Measurements from ENCODE around the gene CLEC9A. TPM values are rescaled to one million over a fixed set of nuclear protein-coding genes. Genes with fewer than 3 reads are reported as not detected.

CLEC9A gene
- total RNA-seq, 2 experiments from 2014 or later = not detected

DNA sequence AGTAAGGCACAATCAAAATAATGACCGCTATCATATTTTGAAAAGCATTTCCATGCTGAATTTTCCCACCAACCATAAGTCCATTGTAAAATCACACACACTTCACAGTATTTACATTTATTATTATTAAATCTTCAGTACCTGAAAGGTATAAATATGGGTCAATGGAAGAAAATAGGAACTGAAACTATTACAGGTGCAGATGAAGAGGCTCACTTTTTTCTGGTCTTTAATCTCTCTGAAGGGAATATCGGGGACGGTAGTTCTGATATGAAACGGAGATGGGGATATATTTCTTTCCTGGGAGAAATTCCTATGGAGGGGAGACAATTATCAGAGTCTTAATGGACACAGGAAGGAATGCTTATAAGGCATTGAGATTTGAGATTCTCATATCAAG is 39.9 kb downstream of the CLEC9A start:
- ChIA-PET CTCF (no interaction called here), POLR2A (no interaction called here)
- H3K27me3 Mint-ChIP-seq = peaks cover 35% of the 10 kb centered on the region
- H3K4me1 Mint-ChIP-seq = peaks cover 3% of the 10 kb centered on the region
- H3K36me3 Mint-ChIP-seq (ENCODE audit: low read depth) = no peaks in the 10 kb centered on the region
- no peak overlapping the region for H3K4me3 Mint-ChIP-seq
- H3K9me3 Mint-ChIP-seq = no peaks in the 10 kb centered on the region
- DNase-seq = no peak
- H3K27ac Mint-ChIP-seq = no peak overlapping the region

DNA sequence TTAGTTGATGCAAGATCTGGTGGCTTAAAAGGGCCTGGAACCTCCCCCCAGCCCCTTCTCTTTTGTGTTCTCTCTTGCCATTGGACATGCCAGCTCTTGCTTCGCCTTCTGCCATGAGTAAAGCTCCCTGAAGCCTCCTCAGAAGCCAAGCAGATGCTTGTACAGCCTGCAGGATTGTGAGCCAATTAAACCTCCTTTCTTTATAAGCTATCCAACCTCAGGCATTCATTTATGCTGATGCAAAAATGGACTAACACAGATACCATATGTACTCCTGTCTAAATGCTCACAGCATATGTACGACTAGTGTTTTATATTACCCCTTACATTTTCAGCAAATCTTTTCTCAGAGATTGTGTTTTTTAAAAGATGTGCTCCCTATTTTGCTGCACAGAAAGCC is 41.6 kb downstream of the CLEC9A start:
- POLR2A ChIA-PET = no interaction called here
- CTCF ChIA-PET = interaction anchor here (0.7 kb wide), 1 partner anchor 12 kb away, joined by 4 read pairs; no protein-coding TSS in a partner anchor

GRCh38 chr12:10073261-10073660 is 42.8 kb downstream of the CLEC9A start:
- H3K9me3 Mint-ChIP-seq = no peaks in the 10 kb centered on the region
- DNase-seq = no peak
- no peak overlapping the region for H3K27ac Mint-ChIP-seq
- H3K4me3 Mint-ChIP-seq = no peak overlapping the region
- CTCF ChIA-PET = no interaction called here
- POLR2A ChIA-PET = no interaction called here
- H3K36me3 Mint-ChIP-seq (ENCODE audit: low read depth) = no peaks in the 10 kb centered on the region
- no peaks in the 10 kb centered on the region for H3K4me1 Mint-ChIP-seq
- peaks cover 30% of the 10 kb centered on the region for H3K27me3 Mint-ChIP-seq

More for the DNA sequence above, 41.6 kb downstream of the CLEC9A start:
- Mint-ChIP-seq H3K4me1 (no peaks in the 10 kb centered on the region), H3K27ac (no peak overlapping the region), H3K27me3 (peaks cover 33% of the 10 kb centered on the region), H3K4me3 (no peak overlapping the region), H3K36me3 (ENCODE audit: low read depth) (no peaks in the 10 kb centered on the region), H3K9me3 (no peaks in the 10 kb centered on the region)
- DNase-seq = no peak

- H3K27ac Mint-ChIP-seq = no peak overlapping the region
- H3K9me3 Mint-ChIP-seq = no peaks in the 10 kb centered on the region
- H3K36me3 Mint-ChIP-seq (ENCODE audit: low read depth) = no peaks in the 10 kb centered on the region
- CTCF ChIA-PET = no interaction called here
- H3K4me3 Mint-ChIP-seq = no peak overlapping the region
- POLR2A ChIA-PET = no interaction called here
- H3K4me1 Mint-ChIP-seq = no peaks in the 10 kb centered on the region
- peaks cover 25% of the 10 kb centered on the region for H3K27me3 Mint-ChIP-seq
- DNase-seq = no peak
Measured at GRCh38 chr12:10075451-10075850, 45.0 kb downstream of the CLEC9A start.

- H3K4me1 Mint-ChIP-seq = no peaks in the 10 kb centered on the region
- ChIA-PET CTCF (interaction anchor here (0.6 to 0.7 kb wide), 2 partner anchors 37 to 154 kb away, joined by 3 read pairs; no protein-coding TSS in a partner anchor), POLR2A (no interaction called here)
- DNase-seq = no peak
- H3K27me3 Mint-ChIP-seq = peaks cover 14% of the 10 kb centered on the region
- H3K27ac Mint-ChIP-seq = no peak overlapping the region
- H3K9me3 Mint-ChIP-seq = peaks cover 3% of the 10 kb centered on the region
- no peaks in the 10 kb centered on the region for H3K36me3 Mint-ChIP-seq (ENCODE audit: low read depth)
- H3K4me3 Mint-ChIP-seq = no peak overlapping the region
Measured at GRCh38 chr12:10082117-10082874, 51.8 kb downstream of the CLEC9A start.

GRCh38 chr12:10084733-10085132 is 54.3 kb downstream of the CLEC9A start:
- CTCF ChIA-PET = interaction anchor here (1.3 kb wide), 1 partner anchor 13 kb away, joined by 4 read pairs; no protein-coding TSS in a partner anchor
- H3K9me3 Mint-ChIP-seq = peaks cover 3% of the 10 kb centered on the region
- H3K4me3 Mint-ChIP-seq = no peak overlapping the region
- no peak overlapping the region for H3K27ac Mint-ChIP-seq
- POLR2A ChIA-PET = no interaction called here
- no peaks in the 10 kb centered on the region for H3K4me1 Mint-ChIP-seq
- peaks cover 11% of the 10 kb centered on the region for H3K27me3 Mint-ChIP-seq
- DNase-seq = no peak
- H3K36me3 Mint-ChIP-seq (ENCODE audit: low read depth) = no peaks in the 10 kb centered on the region

GRCh38 chr12:10086387-10086786 is 55.9 kb downstream of the CLEC9A start:
- POLR2A ChIA-PET = no interaction called here
- H3K4me3 Mint-ChIP-seq = no peak overlapping the region
- CTCF ChIA-PET = no interaction called here
- H3K27ac Mint-ChIP-seq = no peak overlapping the region
- H3K27me3 Mint-ChIP-seq = peaks cover 13% of the 10 kb centered on the region
- H3K4me1 Mint-ChIP-seq = peaks cover 3% of the 10 kb centered on the region
- peaks cover 3% of the 10 kb centered on the region for H3K9me3 Mint-ChIP-seq
- no peaks in the 10 kb centered on the region for H3K36me3 Mint-ChIP-seq (ENCODE audit: low read depth)
- no peak for DNase-seq

DNA sequence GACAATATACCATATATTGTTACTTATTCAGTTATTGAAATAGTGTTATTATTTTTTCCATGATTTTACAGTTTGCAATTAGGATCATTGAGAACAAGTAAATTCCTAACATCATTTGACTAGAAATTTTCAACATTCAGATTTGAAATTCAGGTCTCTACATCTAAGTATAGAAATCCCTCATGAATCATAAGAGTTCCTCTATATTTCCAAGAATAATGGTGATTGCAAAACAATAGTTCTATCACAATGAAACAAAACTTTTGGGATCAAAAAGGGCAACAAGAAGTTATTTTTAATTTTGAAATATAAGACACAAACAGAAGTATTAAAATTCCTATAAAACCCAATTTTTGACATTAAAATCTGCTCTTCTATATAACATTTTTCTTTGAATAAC is 57.5 kb downstream of the CLEC9A start:
- H3K36me3 Mint-ChIP-seq (ENCODE audit: low read depth) = no peaks in the 10 kb centered on the region
- H3K27ac Mint-ChIP-seq = no peak overlapping the region
- ChIA-PET POLR2A (no interaction called here), CTCF (no interaction called here)
- peaks cover 3% of the 10 kb centered on the region for H3K9me3 Mint-ChIP-seq
- H3K4me3 Mint-ChIP-seq = no peak overlapping the region
- no peak for DNase-seq
- peaks cover 13% of the 10 kb centered on the region for H3K27me3 Mint-ChIP-seq
- H3K4me1 Mint-ChIP-seq = peaks cover 3% of the 10 kb centered on the region

DNA sequence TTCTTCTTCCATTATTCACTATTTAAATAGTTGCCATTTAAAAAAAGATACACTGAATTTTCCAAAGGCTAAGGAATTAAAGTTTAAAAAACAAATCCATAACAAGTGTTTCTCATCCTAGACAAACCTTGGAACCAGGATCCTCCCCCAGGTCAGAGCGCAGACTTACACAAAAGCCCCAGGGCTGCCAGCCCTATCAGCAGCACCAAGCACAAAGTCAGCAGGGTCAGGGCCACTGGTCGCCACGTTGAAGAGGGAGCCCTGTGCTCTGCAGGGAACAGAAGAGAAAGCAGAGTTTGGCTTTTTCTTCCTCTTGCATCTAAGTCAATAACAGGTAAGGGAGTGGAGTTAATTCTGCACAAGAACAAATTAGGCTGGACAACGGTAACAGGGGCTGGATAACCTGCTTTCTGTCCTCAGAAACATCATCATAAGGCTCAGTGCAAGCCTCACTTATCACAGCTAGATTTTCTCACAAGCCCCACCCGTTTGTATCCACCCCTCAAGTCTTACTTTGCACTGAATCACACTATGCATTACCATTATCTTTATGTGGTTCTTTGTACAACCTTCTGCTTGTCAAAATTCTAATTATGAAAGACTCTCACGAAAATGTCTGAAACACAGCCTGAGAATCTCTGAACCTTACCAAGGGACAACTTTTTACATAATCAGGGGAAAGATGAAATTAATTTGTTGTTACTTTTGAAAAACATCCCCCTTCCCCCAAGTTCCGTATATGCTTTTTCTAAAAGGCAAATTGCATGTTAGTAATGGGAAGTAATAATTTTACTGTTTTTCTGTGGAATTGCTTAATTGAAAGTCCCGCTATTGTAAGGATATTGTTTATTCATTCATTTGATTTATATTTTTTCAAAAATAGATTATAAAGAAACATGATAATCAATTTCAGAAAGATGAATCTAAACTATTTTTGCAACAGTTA is 58.7 kb downstream of the CLEC9A start:
- H3K27me3 Mint-ChIP-seq = peaks cover 13% of the 10 kb centered on the region
- no peak for DNase-seq
- ChIA-PET POLR2A (no interaction called here), CTCF (no interaction called here)
- no peak overlapping the region for H3K27ac Mint-ChIP-seq
- H3K4me3 Mint-ChIP-seq = no peak overlapping the region
- H3K36me3 Mint-ChIP-seq (ENCODE audit: low read depth) = no peaks in the 10 kb centered on the region
- H3K9me3 Mint-ChIP-seq = no peaks in the 10 kb centered on the region
- peaks cover 3% of the 10 kb centered on the region for H3K4me1 Mint-ChIP-seq

- Mint-ChIP-seq H3K9me3 (no peaks in the 10 kb centered on the region), H3K27ac (no peak overlapping the region), H3K27me3 (peaks cover 11% of the 10 kb centered on the region), H3K4me3 (no peak overlapping the region), H3K4me1 (peaks cover 3% of the 10 kb centered on the region), H3K36me3 (ENCODE audit: low read depth) (no peaks in the 10 kb centered on the region)
- no peak for DNase-seq
- ChIA-PET CTCF (no interaction called here), POLR2A (no interaction called here)
Measured at GRCh38 chr12:10094646-10095395, 64.3 kb downstream of the CLEC9A start.

DNA sequence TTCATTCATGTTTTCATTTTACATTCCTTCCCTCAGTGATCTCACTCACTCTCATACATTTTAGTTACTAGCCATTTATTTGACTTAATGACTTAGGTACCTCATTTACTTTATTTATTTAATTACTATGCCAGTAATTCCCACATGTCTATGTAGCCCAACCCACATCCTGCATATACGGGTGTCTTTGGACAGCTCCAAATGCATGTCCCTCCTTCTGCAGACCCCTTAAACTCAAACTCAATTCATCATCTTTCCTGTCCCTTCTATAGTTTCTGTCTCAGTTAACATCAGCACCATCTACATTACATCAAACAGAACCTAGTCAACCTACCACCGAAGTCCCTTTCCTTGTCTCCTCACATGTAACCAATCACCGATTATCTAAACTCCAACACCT is 65.5 kb downstream of the CLEC9A start:
- no peak overlapping the region for H3K4me3 Mint-ChIP-seq
- ChIA-PET CTCF (no interaction called here), POLR2A (no interaction called here)

DNA sequence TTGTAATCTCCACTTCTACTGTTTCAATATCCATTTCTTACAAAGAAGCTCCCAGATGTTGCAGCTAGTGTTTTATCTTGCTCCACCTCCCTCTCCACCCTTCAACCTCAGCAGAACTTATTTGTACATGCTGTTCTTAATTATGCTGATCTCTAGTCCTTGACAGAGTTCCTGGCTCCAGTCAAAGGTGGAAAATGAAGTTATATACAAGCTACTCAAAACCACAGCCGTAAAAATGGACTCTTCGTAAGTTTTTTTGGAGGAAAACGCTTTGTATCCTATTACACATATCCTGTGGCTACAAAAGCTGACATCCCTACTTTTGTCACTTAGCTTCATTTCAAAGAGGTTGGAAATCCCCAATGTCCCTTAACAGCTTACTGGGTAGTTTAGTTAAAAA is 67.0 kb downstream of the CLEC9A start:
- H3K27me3 Mint-ChIP-seq = peaks cover 5% of the 10 kb centered on the region
- H3K36me3 Mint-ChIP-seq (ENCODE audit: low read depth) = no peaks in the 10 kb centered on the region
- H3K27ac Mint-ChIP-seq = peak overlapping the region; percentile 10
- CTCF ChIA-PET = no interaction called here
- no peak overlapping the region for H3K4me3 Mint-ChIP-seq
- no peak for DNase-seq
- H3K4me1 Mint-ChIP-seq = no peaks in the 10 kb centered on the region
- POLR2A ChIA-PET = no interaction called here
- H3K9me3 Mint-ChIP-seq = no peaks in the 10 kb centered on the region

More for the DNA sequence above, 65.5 kb downstream of the CLEC9A start:
- no peaks in the 10 kb centered on the region for H3K36me3 Mint-ChIP-seq (ENCODE audit: low read depth)
- no peak overlapping the region for H3K27ac Mint-ChIP-seq
- H3K9me3 Mint-ChIP-seq = no peaks in the 10 kb centered on the region
- H3K4me1 Mint-ChIP-seq = no peaks in the 10 kb centered on the region
- no peak for DNase-seq
- H3K27me3 Mint-ChIP-seq = peaks cover 6% of the 10 kb centered on the region

DNA sequence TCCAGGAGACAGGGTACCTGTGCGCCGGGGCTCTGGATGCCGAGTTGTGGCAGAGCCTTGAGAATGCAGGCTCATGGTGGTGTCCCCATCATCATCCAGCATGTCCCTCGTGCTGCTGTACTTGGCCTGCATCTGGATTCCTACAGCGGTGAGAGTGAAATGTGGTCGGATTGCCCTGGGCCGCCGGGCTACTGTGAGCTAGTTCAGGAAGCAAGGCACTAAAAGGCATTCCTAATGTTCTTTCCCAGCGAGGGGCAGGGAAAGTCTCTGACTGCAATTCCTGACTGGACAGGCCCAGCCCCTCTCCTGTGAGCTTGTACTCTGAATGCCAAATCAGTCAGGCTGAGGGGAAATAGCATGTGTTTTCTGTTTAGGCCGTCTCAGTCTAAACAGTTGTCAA is 68.3 kb downstream of the CLEC9A start, which contains the start of gene CLEC1A:
TSS of gene CLEC1A (minus strand) at position 195 of the 400 bp plus-strand sequence. CDS start at position 132, 63 bp downstream.
- Mint-ChIP-seq H3K27me3 (peaks cover 7% of the 10 kb centered on the region), H3K4me1 (no peaks in the 10 kb centered on the region), H3K27ac (no peak within 1 kb of the TSS), H3K36me3 (ENCODE audit: low read depth) (no peaks in the 10 kb centered on the region), H3K9me3 (peaks cover 2% of the 10 kb centered on the region), H3K4me3 (no peak within 1 kb of the TSS)
- ChIA-PET CTCF (no interaction called here), POLR2A (no interaction called here)
- DNase-seq = no peak
